Natural killer cell (primary cell): ENCODE data around the gene G3BP1. TPM values are rescaled to one million over a fixed set of nuclear protein-coding genes. Genes with fewer than 3 reads are reported as not detected.

Experiments used
- ATAC-seq, 3 donors: fragments of 150-1000 bp in 2 of 3; fragments of 200-7000 bp in 1 of 3; cut with Tn5 transposase; 1 replicate in 1 of 3; 2 replicates in 2 of 3; pipeline ENCODE4 v1.10.0; 2021; ENCODE audit warnings: mild to moderate bottlenecking in 2 of 3, moderate library complexity in 2 of 3
- DNase-seq, 2 donors: peaks; one replicate each; pipeline versions ENCODE4 v3.0.0 to v3.0.0-alpha.2; 2013 to 2021; ENCODE audit warnings: mixed read lengths in 1 of 2
- H3K27ac ChIP-seq: one replicate; pipeline ENCODE4 v1.5.1; 2013; ENCODE audit warnings: mild to moderate bottlenecking, low read length
- H3K27me3 ChIP-seq: one replicate; pipeline ENCODE4 v1.6.1; 2013; ENCODE audit warnings: low read length; ENCODE audit not compliant: control insufficient read depth, insufficient read depth
- H3K36me3 ChIP-seq: one replicate; pipeline ENCODE4 v1.6.1; 2013; ENCODE audit warnings: low read length; ENCODE audit not compliant: control insufficient read depth, insufficient read depth
- H3K4me1 ChIP-seq: one replicate; pipeline ENCODE4 v1.6.1; 2013; ENCODE audit warnings: low read length; ENCODE audit not compliant: control insufficient read depth, insufficient read depth
- H3K4me3 ChIP-seq: one replicate; pipeline ENCODE4 v1.5.1; 2013; ENCODE audit warnings: low read length
- H3K9me3 ChIP-seq: one replicate; pipeline ENCODE4 v1.6.1; 2013; ENCODE audit warnings: low read length; ENCODE audit not compliant: control insufficient read depth, insufficient read depth
- H3K27ac Mint-ChIP-seq, 2 donors: one replicate each; pipeline ENCODE4 v1.8.0; 2022; ENCODE audit warnings: mild to moderate bottlenecking in 2 of 2, mixed read lengths in 2 of 2, moderate library complexity in 1 of 2
- H3K27me3 Mint-ChIP-seq, 2 donors: one replicate each; pipeline ENCODE4 v1.8.0; 2022; ENCODE audit warnings: low read depth in 2 of 2, mixed read lengths in 2 of 2
- H3K36me3 Mint-ChIP-seq: one replicate; pipeline ENCODE4 v1.8.0; 2022; ENCODE audit warnings: mixed read lengths
- H3K4me1 Mint-ChIP-seq, 2 donors: one replicate each; pipeline ENCODE4 v1.8.0; 2022; ENCODE audit warnings: mixed read lengths in 2 of 2
- H3K4me3 Mint-ChIP-seq: one replicate; pipeline ENCODE4 v1.8.0; 2022; ENCODE audit warnings: mild to moderate bottlenecking, moderate library complexity, mixed read lengths
- H3K9me3 Mint-ChIP-seq, 2 donors: one replicate each; pipeline ENCODE4 v1.8.0; 2022; ENCODE audit warnings: mixed read lengths in 2 of 2
- CTCF ChIP-seq: fragments of 200-600 bp; IDR thresholded peaks from one replicate; pipeline ENCODE4 v1.8.0; 2022; ENCODE audit warnings: antibody characterized with exemption
- WGBS: methylation state at CpG from one replicate; pipeline ENCODE4 v1.1.7; 2013; ENCODE audit warnings: missing lambda C conversion rate; ENCODE audit not compliant: insufficient coverage; 5-methylcytosine and 5-hydroxymethylcytosine counted together
- intact Hi-C: fragments of 100-400 bp; cut with micrococcal nuclease; formaldehyde crosslinking; loops from one replicate; pipeline ENCODE4 v1.14.2; 2022
- total RNA-seq, 4 donors: library from RNA; stranded (reverse); fragments of 120-200 nt in 1 of 4; gene quantifications; one replicate each; pipeline versions ENCODE4 v1.2.3 to v1.2.4, GENCODE V29; 2013 to 2022

Gene G3BP1
- total RNA-seq, 3 donors from 2014 or later (not counting 1 experiment from before 2014, with no cell fraction given) = 94.9 to 127 (median 121) TPM

GRCh38 chr5:151745071-151745705, 26.6 kb upstream of the G3BP1 start:
- Mint-ChIP-seq H3K27me3 (no peaks in the 10 kb centered on the region), H3K9me3 (no peaks in the 10 kb centered on the region), H3K36me3 (peaks cover 8% of the 10 kb centered on the region), H3K4me3 (peak overlapping the region; percentile 72), H3K4me1 (peaks cover 49% of the 10 kb centered on the region in 2 donors), H3K27ac (peak overlapping the region; percentile 95 to 96)
- ATAC-seq (peak; percentile 84 to 91 (median 87)), DNase-seq (peak; percentile 63 to 67)
- Histone ChIP-seq H3K4me3 (no peak overlapping the region), H3K27me3 (no peaks in the 10 kb centered on the region), H3K36me3 (peaks cover 9% of the 10 kb centered on the region), H3K27ac (peak overlapping the region; percentile 90), H3K4me1 (peaks cover 55% of the 10 kb centered on the region), H3K9me3 (no peaks in the 10 kb centered on the region)
- WGBS = 21% methylated on average over 7 of the region's 7 CpGs
- no peak for TF ChIP-seq CTCF
- intact Hi-C loops = loop anchor here (1.0 to 10.0 kb wide), 3 partner anchors 13 to 300 kb away; partner anchors contain the start of genes ATOX1, G3BP1 and SLC36A1

- ATAC-seq (no peak), DNase-seq (no peak)
- 97% methylated on average over 4 of the region's 4 CpGs for WGBS
- peaks cover 40% of the 10 kb centered on the region for H3K4me1 ChIP-seq
- no peaks in the 10 kb centered on the region for H3K9me3 ChIP-seq
- no peaks in the 10 kb centered on the region for H3K9me3 Mint-ChIP-seq
- H3K27me3 Mint-ChIP-seq = no peaks in the 10 kb centered on the region
- intact Hi-C loops = no loop called here
- no peaks in the 10 kb centered on the region for H3K27me3 ChIP-seq
- H3K27ac ChIP-seq = peak overlapping the region; percentile 29
- no peak overlapping the region for H3K4me3 ChIP-seq
- no peak for TF ChIP-seq CTCF
- H3K27ac Mint-ChIP-seq = peak overlapping the region; percentile 45 to 70
- no peaks in the 10 kb centered on the region for H3K36me3 Mint-ChIP-seq
- H3K4me1 Mint-ChIP-seq = peaks cover 23 to 30% of the 10 kb centered on the region in 2 donors
- peaks cover 10% of the 10 kb centered on the region for H3K36me3 ChIP-seq
- no peak overlapping the region for H3K4me3 Mint-ChIP-seq
Observed at GRCh38 chr5:151750121-151750520, 21.6 kb upstream of the G3BP1 start.

GRCh38 chr5:151751091-151751490, 20.7 kb upstream of the G3BP1 start:
- DNase-seq (no peak), ATAC-seq (no peak)
- TF ChIP-seq CTCF = no peak
- H3K27ac Mint-ChIP-seq = no peak overlapping the region
- no peaks in the 10 kb centered on the region for H3K36me3 Mint-ChIP-seq
- WGBS = over 99% methylated on average over 4 of the region's 4 CpGs
- no peak overlapping the region for H3K4me3 ChIP-seq
- no peaks in the 10 kb centered on the region for H3K9me3 Mint-ChIP-seq
- H3K4me1 Mint-ChIP-seq = peaks cover 19 to 26% of the 10 kb centered on the region in 2 donors
- H3K27me3 Mint-ChIP-seq = no peaks in the 10 kb centered on the region
- H3K27me3 ChIP-seq = no peaks in the 10 kb centered on the region
- H3K36me3 ChIP-seq = peaks cover 8% of the 10 kb centered on the region
- peaks cover 34% of the 10 kb centered on the region for H3K4me1 ChIP-seq
- no peak overlapping the region for H3K27ac ChIP-seq
- H3K9me3 ChIP-seq = no peaks in the 10 kb centered on the region
- H3K4me3 Mint-ChIP-seq = no peak overlapping the region
- intact Hi-C loops = no loop called here

GRCh38 chr5:151751593-151751992, 20.2 kb upstream of the G3BP1 start:
- no peak for ATAC-seq
- H3K9me3 ChIP-seq = no peaks in the 10 kb centered on the region
- peak overlapping the region in 1 of 2 donors; percentile 42 for H3K27ac Mint-ChIP-seq
- peaks cover 8% of the 10 kb centered on the region for H3K36me3 ChIP-seq
- peaks cover 19 to 26% of the 10 kb centered on the region in 2 donors for H3K4me1 Mint-ChIP-seq
- no peaks in the 10 kb centered on the region for H3K36me3 Mint-ChIP-seq
- peaks cover 34% of the 10 kb centered on the region for H3K4me1 ChIP-seq
- no peak for TF ChIP-seq CTCF
- no peak overlapping the region for H3K27ac ChIP-seq
- no peaks in the 10 kb centered on the region for H3K27me3 Mint-ChIP-seq
- H3K9me3 Mint-ChIP-seq = no peaks in the 10 kb centered on the region
- no peak overlapping the region for H3K4me3 ChIP-seq
- no peak for DNase-seq
- no peak overlapping the region for H3K4me3 Mint-ChIP-seq
- intact Hi-C loops = no loop called here
- 97% methylated on average over 4 of the region's 4 CpGs for WGBS
- no peaks in the 10 kb centered on the region for H3K27me3 ChIP-seq
